HEK293 (cell line): ENCODE results near the gene MAIP1.

Source experiments
- GLI2 ChIP-seq: fragments of 450-650 bp; formaldehyde crosslinking; IDR thresholded peaks from 2 replicates; pipeline ENCODE4; 2017; ENCODE audit warnings: missing biosample characterization, missing genetic modification characterization, low read depth, borderline replicate concordance
- GLIS1 ChIP-seq: fragments of 450-650 bp; formaldehyde crosslinking; IDR thresholded peaks from 2 replicates; pipeline ENCODE4 v1.5.1; 2016; ENCODE audit warnings: missing biosample characterization, missing genetic modification characterization
- KLF16 ChIP-seq: fragments of 450-650 bp; formaldehyde crosslinking; IDR thresholded peaks from 2 replicates; pipeline ENCODE4 v1.5.1; 2017; ENCODE audit warnings: missing biosample characterization, missing genetic modification characterization
- PRDM10 ChIP-seq: fragments of 450-650 bp; formaldehyde crosslinking; IDR thresholded peaks from 2 replicates; pipeline ENCODE4 v1.5.1; 2016; ENCODE audit warnings: missing biosample characterization, missing genetic modification characterization
- PRDM4 ChIP-seq: fragments of 450-650 bp; formaldehyde crosslinking; IDR thresholded peaks from 2 replicates; pipeline ENCODE4 v1.5.1; 2017; ENCODE audit warnings: missing biosample characterization, missing genetic modification characterization
- RBAK ChIP-seq: fragments of 450-650 bp; formaldehyde crosslinking; IDR thresholded peaks from 2 replicates; pipeline ENCODE4 v1.5.1; 2016; ENCODE audit warnings: missing biosample characterization, missing genetic modification characterization
- SETDB1 ChIP-seq: IDR thresholded peaks from one replicate; pipeline ENCODE4 v1.6.1; 2017; ENCODE audit warnings: mild to moderate bottlenecking, low read length, moderate library complexity, mixed read lengths; ENCODE audit not compliant: insufficient read length
- YY2 ChIP-seq: fragments of 450-650 bp; formaldehyde crosslinking; IDR thresholded peaks from 2 replicates; pipeline ENCODE4 v1.5.1; 2016; ENCODE audit warnings: missing biosample characterization, missing genetic modification characterization
- ZBTB44 ChIP-seq: fragments of 450-650 bp; IDR thresholded peaks from 2 replicates; pipeline ENCODE4 v1.5.1; 2018; ENCODE audit warnings: missing biosample characterization, mild to moderate bottlenecking, missing genetic modification characterization
- ZBTB6 ChIP-seq: fragments of 450-650 bp; formaldehyde crosslinking; IDR thresholded peaks from 2 replicates; pipeline ENCODE4 v1.5.1; 2017; ENCODE audit warnings: missing biosample characterization, missing genetic modification characterization
- ZBTB8A ChIP-seq: fragments of 450-650 bp; formaldehyde crosslinking; IDR thresholded peaks from 2 replicates; pipeline ENCODE4 v1.5.1; 2016; ENCODE audit warnings: missing biosample characterization, missing genetic modification characterization
- ZFP69B ChIP-seq: fragments of 450-650 bp; formaldehyde crosslinking; IDR thresholded peaks from 2 replicates; pipeline ENCODE4 v1.5.1; 2016; ENCODE audit warnings: missing biosample characterization, missing genetic modification characterization
- ZNF214 ChIP-seq: fragments of 450-650 bp; formaldehyde crosslinking; IDR thresholded peaks from 2 replicates; pipeline ENCODE4 v1.5.1; 2017; ENCODE audit warnings: missing biosample characterization, mild to moderate bottlenecking, missing genetic modification characterization, borderline replicate concordance
- ZNF239 ChIP-seq: fragments of 450-650 bp; formaldehyde crosslinking; IDR thresholded peaks from 2 replicates; pipeline ENCODE4 v1.5.1; 2016; ENCODE audit warnings: missing biosample characterization, missing genetic modification characterization
- ZNF391 ChIP-seq: fragments of 450-650 bp; formaldehyde crosslinking; IDR thresholded peaks from 2 replicates; pipeline ENCODE4 v1.5.1; 2016; ENCODE audit warnings: low read depth, missing biosample characterization, missing genetic modification characterization, borderline replicate concordance
- ZNF394 ChIP-seq: fragments of 450-650 bp; formaldehyde crosslinking; IDR thresholded peaks from 2 replicates; pipeline ENCODE4 v1.5.1; 2016; ENCODE audit warnings: missing biosample characterization, missing genetic modification characterization, mild to moderate bottlenecking, moderate library complexity, borderline replicate concordance
- ZNF404 ChIP-seq: fragments of 450-650 bp; formaldehyde crosslinking; IDR thresholded peaks from 2 replicates; pipeline ENCODE4 v1.5.1; 2017; ENCODE audit warnings: missing biosample characterization, missing genetic modification characterization
- ZNF530 ChIP-seq: fragments of 450-650 bp; formaldehyde crosslinking; IDR thresholded peaks from 2 replicates; pipeline ENCODE4 v1.5.1; 2016; ENCODE audit warnings: low read depth, missing biosample characterization, missing genetic modification characterization
- ZNF560 ChIP-seq: fragments of 450-650 bp; formaldehyde crosslinking; IDR thresholded peaks from 2 replicates; pipeline ENCODE4 v1.5.1; 2017; ENCODE audit warnings: missing biosample characterization, missing genetic modification characterization, borderline replicate concordance
- ZNF610 ChIP-seq: fragments of 450-650 bp; formaldehyde crosslinking; IDR thresholded peaks from 2 replicates; pipeline ENCODE4 v1.5.1; 2016; ENCODE audit warnings: missing biosample characterization, missing genetic modification characterization, borderline replicate concordance
- ZNF670 ChIP-seq: fragments of 450-650 bp; formaldehyde crosslinking; IDR thresholded peaks from 2 replicates; pipeline ENCODE4 v1.5.1; 2016; ENCODE audit warnings: missing biosample characterization, missing genetic modification characterization, low read depth
- ZNF692 ChIP-seq: fragments of 450-650 bp; formaldehyde crosslinking; IDR thresholded peaks from 2 replicates; pipeline ENCODE4 v1.5.1; 2016; ENCODE audit warnings: missing biosample characterization, missing genetic modification characterization
- ZNF701 ChIP-seq: fragments of 450-650 bp; formaldehyde crosslinking; IDR thresholded peaks from 2 replicates; pipeline ENCODE4 v1.5.1; 2016; ENCODE audit warnings: missing biosample characterization, missing genetic modification characterization
- ZNF747 ChIP-seq: fragments of 450-650 bp; formaldehyde crosslinking; IDR thresholded peaks from 2 replicates; pipeline ENCODE4 v1.5.1; 2016; ENCODE audit warnings: missing biosample characterization, missing genetic modification characterization
- ZNF792 ChIP-seq: fragments of 450-650 bp; formaldehyde crosslinking; IDR thresholded peaks from 2 replicates; pipeline ENCODE4 v1.5.1; 2016; ENCODE audit warnings: missing biosample characterization, missing genetic modification characterization
- ZNF837 ChIP-seq: fragments of 450-650 bp; formaldehyde crosslinking; IDR thresholded peaks from 2 replicates; pipeline ENCODE4 v1.5.1; 2016; ENCODE audit warnings: missing biosample characterization, missing genetic modification characterization
- ZSCAN23 ChIP-seq: fragments of 450-650 bp; formaldehyde crosslinking; IDR thresholded peaks from 2 replicates; pipeline ENCODE4 v1.5.1; 2016; ENCODE audit warnings: missing biosample characterization, missing genetic modification characterization
- ZSCAN4 ChIP-seq: fragments of 450-650 bp; formaldehyde crosslinking; IDR thresholded peaks from 2 replicates; pipeline ENCODE4 v1.5.1; 2017; ENCODE audit warnings: missing biosample characterization, missing genetic modification characterization

MAIP1 gene

GRCh38 chr2:199955339-199956061 lies at the start of gene MAIP1, which contains the start of gene TYW5 (continued):
- TF ChIP-seq ZNF792, result no peak
- TF ChIP-seq ZNF214 (tag by site-specific recombination), result no peak
- 0 out of 2 replicates have a peak, but pooled peaks have one; percentile 44 for TF ChIP-seq PRDM4 (tag by site-specific recombination)
- no peak for TF ChIP-seq ZBTB44 (tag by site-specific recombination)
- TF ChIP-seq GLIS1, result no peak
- TF ChIP-seq SETDB1, result no peak
- TF ChIP-seq ZNF391 (tag by site-specific recombination), result 0 out of 2 replicates have a peak, but pooled peaks have one; percentile 44
- peak; percentile 74 for TF ChIP-seq PRDM10 (tag by site-specific recombination)
- TF ChIP-seq ZNF701 (tag by site-specific recombination), result no peak
- TF ChIP-seq ZNF404, result no peak
- no peak for TF ChIP-seq ZNF747
- TF ChIP-seq ZNF239 (tag by site-specific recombination), result no peak
- TF ChIP-seq ZNF670 (tag by site-specific recombination), result no peak
- peak; percentile 66 for TF ChIP-seq ZFP69B (tag by site-specific recombination)
- TF ChIP-seq ZNF394 (tag by site-specific recombination), result peak; percentile 77
- TF ChIP-seq GLI2 (tag by site-specific recombination), result no peak
- TF ChIP-seq ZSCAN23 (tag by site-specific recombination), result 0 out of 2 replicates have a peak, but pooled peaks have one; percentile 61
- peak; percentile 71 for TF ChIP-seq ZBTB8A (tag by site-specific recombination)
- no peak for TF ChIP-seq RBAK
- TF ChIP-seq ZSCAN4 (tag by site-specific recombination), result no peak
- 0 out of 2 replicates have a peak, but pooled peaks have one; percentile 69 for TF ChIP-seq ZNF610
- peak; percentile 97 for TF ChIP-seq YY2 (tag by site-specific recombination)
- no peak for TF ChIP-seq ZBTB6
- peak; percentile 81; the same call in 1 of the 2 replicates for TF ChIP-seq KLF16
- peak; percentile 72 for TF ChIP-seq ZNF692 (tag by site-specific recombination)
- no peak for TF ChIP-seq ZNF837
- TF ChIP-seq ZNF530 (tag by site-specific recombination), result no peak
- TF ChIP-seq ZNF560, result no peak
